SK-N-SH (cell line): ENCODE measurements around the gene MIOX.

Experiments
- CTCF ChIP-seq: fragments of 200-600 bp; sonication (generic); IDR thresholded peaks from 2 replicates; pipeline ENCODE4 v1.6.1; 2017; ENCODE audit warnings: antibody characterized with exemption, mild to moderate bottlenecking, moderate library complexity
- EP300 ChIP-seq, 2 experiments: IDR thresholded peaks; 2 replicates each; pipeline versions ENCODE4 v1.4.0 to v1.6.1; 2012; ENCODE audit warnings: borderline replicate concordance in 1 of 2, low read depth in 1 of 2, low read length in 1 of 2
- FOXJ3 ChIP-seq: sonication (generic); formaldehyde crosslinking; IDR thresholded peaks from 2 replicates; pipeline ENCODE4 v1.5.1; 2020; ENCODE audit warnings: mild to moderate bottlenecking, missing genetic modification reagents
- RAD21 ChIP-seq: IDR thresholded peaks from 2 replicates; pipeline ENCODE4 v1.6.1; 2012; ENCODE audit warnings: mild to moderate bottlenecking, low read length
- RCOR1 ChIP-seq: fragments of 150-350 bp; IDR thresholded peaks from 2 replicates; pipeline ENCODE4 v1.6.1; 2017; ENCODE audit warnings: antibody characterized with exemption, low read length
- RFX5 ChIP-seq: IDR thresholded peaks from 2 replicates; pipeline ENCODE4 v1.6.1; 2012; ENCODE audit warnings: mild to moderate bottlenecking, improper control_type of control experiment, low read length
- RXRA ChIP-seq: IDR thresholded peaks from 2 replicates; pipeline ENCODE4 v1.4.0; 2012; ENCODE audit warnings: low read depth, mild to moderate bottlenecking, borderline replicate concordance
- SIN3A ChIP-seq: IDR thresholded peaks from 2 replicates; pipeline ENCODE4 v1.6.1; 2012; ENCODE audit warnings: low read depth, mild to moderate bottlenecking, low read length, moderate library complexity, borderline replicate concordance
- SMC3 ChIP-seq: IDR thresholded peaks from 2 replicates; pipeline ENCODE4 v1.6.1; 2012; ENCODE audit warnings: low read depth, low read length, improper control_type of control experiment

DNA sequence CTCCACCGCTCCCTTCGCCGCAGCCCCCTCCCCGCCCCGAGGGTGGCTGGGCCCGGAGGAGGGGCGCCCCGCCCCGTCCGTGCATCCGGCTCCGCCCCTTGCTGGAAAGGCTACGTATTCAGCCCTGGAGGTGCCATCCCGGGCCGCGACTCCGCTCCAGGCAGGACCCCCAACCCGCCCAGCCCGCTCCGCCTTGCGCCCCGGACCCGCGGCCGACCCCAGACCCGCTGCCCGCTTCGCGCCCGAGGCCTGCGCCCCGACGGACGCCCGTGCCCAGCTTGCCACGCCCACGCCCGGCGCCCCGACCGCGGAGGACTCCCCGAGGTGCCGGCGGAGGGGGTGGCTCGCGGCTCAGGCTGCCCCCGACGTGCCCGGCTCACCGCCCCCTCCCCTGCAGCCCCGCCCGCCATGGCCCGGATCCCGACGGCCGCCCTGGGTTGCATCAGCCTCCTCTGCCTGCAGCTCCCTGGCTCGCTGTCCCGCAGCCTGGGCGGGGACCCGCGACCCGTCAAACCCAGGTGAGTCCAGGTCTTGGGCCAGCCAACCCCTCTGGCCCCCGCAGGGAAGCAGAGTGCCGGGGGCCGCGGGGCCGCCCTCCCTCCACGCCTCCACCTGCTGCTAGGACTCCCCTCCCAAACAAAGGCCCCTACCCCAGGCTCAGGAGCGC lies 5.1 kb upstream of the MIOX start, which contains the start of gene ADM2:
- TF ChIP-seq CTCF (no peak), FOXJ3 (no peak), EP300 (IDR thresholded peaks at IDR 0.05; ENCODE audit: borderline replicate concordance in 1 of 2, low read depth in 1 of 2, low read length in 1 of 2) (no peak), RCOR1 (no peak), RFX5 (no peak), SMC3 (no peak), RXRA (no peak), SIN3A (no peak), RAD21 (no peak)
